GM12873 (cell line): ENCODE data around the gene NBEAL2.

Experiments
- CTCF ChIP-seq: IDR thresholded peaks from 2 replicates; pipeline ENCODE4 v1.5.1; 2012; ENCODE audit warnings: low read depth, mild to moderate bottlenecking, moderate library complexity, low read length, control low read depth; ENCODE audit not compliant: insufficient read depth; ENCODE audit errors: missing control alignments

The NBEAL2 gene

GRCh38 chr3:47036145-47036544 lies 56.7 kb downstream of the NBEAL2 start:
- no peak for TF ChIP-seq CTCF

GRCh38 chr3:47041114-47041513 lies 61.6 kb downstream of the NBEAL2 start:
- TF ChIP-seq CTCF: no peak

GRCh38 chr3:47042231-47042791 lies 62.8 kb downstream of the NBEAL2 start:
- TF ChIP-seq CTCF: no peak

- no peak for TF ChIP-seq CTCF
Observed at GRCh38 chr3:47047069-47047468, 67.6 kb downstream of the NBEAL2 start.

- no peak for TF ChIP-seq CTCF
Observed at GRCh38 chr3:47047673-47048072, 68.2 kb downstream of the NBEAL2 start.

GRCh38 chr3:47054412-47054811 lies 74.9 kb downstream of the NBEAL2 start:
- TF ChIP-seq CTCF: no peak

GRCh38 chr3:47056705-47057104 lies 77.2 kb downstream of the NBEAL2 start:
- TF ChIP-seq CTCF: no peak
